GM21723 (cell line): ENCODE data around the gene COL7A1.

ENCODE experiments used
- ATAC-seq: cut with Tn5 transposase; IDR thresholded peaks from one replicate; pipeline ENCODE4 v1.9.1; 2021; ENCODE audit warnings: mild to moderate bottlenecking, moderate library complexity; ENCODE audit not compliant: unreplicated experiment

The COL7A1 gene

GRCh38 chr3:48592519-48593087 is 2.5 kb downstream of the COL7A1 start:
- no peak for ATAC-seq

DNA sequence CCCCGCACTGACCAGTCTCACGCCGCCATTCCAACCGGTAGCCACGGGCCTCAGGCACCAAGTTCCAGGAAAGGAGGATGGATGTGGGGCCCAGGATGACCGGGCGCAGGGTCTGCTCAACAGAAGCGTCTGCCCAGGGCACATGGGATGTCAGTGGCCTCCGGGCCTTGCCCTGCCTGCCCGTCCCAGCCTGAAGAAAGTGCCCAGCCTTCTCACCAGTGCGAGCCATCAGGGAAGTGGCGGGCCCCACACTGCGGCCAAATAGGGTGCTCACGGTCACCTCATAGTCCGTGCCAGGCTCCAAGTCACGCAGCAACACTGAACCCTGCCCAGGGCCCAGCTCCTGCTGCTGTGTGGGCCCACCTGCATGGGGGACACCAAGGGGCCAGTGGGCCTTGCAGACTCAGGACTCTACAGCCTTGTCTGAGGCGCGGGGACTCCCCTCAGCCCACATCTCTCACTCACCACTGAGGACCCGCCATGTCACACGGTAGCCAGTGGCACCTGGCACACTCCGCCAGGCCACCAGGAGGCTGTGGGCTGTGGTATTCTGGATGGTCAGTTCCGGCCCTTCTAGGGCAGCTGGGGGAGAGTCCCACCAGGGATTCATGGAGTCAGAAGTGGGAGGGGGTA is 3.1 kb downstream of the COL7A1 start:
- ATAC-seq: no peak

DNA sequence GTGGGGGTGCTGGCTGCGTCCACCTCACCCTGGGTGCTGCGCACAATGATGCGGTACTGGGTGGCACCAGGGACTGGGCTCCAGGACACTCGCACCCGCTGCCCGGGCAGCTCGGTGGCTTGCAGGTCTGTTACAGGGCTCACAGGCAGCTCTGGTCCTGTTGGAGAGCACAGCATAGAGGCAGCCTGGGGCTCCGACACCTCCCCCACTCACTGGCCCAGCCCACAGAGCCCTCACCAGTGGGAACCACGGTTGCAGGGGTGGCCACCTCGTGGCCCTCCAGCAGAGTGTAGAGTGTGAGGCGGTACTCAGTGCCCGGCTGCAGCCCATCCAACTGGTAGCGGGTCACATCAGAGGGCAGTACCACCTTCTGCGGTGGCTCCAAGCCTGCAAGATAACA is 3.7 kb downstream of the COL7A1 start:
- no peak for ATAC-seq

GRCh38 chr3:48588230-48588629 is 6.9 kb downstream of the COL7A1 start:
- no peak for ATAC-seq

DNA sequence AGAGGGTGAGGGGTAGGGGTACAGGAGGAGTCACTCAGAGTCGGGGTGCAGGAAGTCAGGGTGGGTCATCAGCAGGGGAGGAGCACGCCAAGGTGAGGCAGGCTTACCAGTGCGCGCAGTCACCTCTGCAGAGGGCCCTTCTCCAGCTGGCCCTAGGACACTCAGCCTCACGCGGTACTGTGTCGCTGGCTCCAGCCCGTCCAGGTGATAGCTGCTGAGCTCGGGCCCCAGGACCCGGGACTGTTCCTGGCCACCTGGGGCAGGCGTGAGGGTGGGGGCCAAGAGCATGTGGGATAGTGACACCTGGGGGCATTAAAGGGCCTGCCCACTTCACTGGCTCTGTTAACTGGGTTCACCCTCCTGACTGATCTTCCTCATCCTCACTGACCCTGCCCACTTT is 7.4 kb downstream of the COL7A1 start:
- no peak for ATAC-seq

- ATAC-seq: no peak
Observed at GRCh38 chr3:48585411-48585810, 9.7 kb downstream of the COL7A1 start.

DNA sequence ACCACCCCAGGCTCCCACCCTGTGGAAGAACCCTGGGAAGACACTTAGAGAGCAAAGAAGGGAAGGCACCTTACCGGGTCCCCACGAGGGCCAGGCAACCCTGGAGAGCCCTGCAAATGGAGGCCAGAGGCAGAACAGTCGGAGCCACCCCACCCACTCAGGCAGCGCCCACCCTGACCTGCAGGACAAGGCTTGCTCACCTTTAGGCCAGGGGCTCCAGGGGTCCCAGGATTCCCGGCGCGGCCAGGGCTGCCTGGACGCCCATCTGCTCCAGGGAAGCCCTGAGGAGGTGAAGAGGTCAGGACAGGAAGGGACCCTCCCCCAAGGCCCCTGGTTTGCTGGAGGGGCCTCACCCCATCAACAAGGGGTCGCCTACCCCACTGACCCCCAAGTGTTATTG is 10.3 kb downstream of the COL7A1 start:
- no peak for ATAC-seq

DNA sequence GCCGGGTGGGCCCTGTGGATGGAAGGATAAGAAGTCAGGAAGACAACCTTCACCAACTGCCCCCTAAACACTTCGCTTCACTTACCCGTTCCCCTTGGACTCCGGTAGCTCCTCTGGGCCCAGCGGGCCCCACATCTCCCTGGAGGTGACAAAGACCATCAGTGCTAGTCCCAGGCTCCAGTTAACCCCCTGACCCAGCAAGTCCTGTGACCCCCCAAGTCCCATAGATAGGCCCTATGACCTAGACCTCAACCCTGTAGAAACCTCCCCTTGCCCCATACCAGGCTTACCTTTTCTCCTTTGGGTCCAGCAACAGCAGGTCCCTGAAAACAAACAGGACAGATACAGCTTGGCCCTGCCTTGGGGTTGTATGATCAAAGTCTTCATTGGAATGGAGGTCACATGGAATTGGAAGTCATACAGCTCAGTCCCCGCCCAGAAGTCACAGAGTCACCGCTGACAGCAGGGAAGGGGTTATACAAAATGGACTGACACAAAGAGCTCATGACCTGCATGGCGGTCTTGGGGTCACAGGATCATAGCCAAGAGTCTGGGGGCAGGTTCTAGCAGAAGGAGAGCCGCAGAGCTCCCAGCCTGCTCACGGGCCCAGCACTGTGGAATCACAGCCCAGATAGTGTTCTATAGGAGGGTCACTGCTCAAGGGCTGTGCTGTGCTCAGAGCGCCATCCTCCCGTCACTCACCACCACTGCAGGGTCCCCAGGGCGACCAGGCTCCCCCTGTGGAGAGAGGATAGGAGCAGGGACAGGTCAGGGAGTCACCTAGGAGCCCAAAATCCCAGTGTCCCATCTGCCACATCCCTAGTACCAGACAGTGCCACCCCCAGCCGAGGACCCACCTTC is 13.3 kb downstream of the COL7A1 start:
- no peak for ATAC-seq

GRCh38 chr3:48576647-48577046 is 18.5 kb downstream of the COL7A1 start:
- no peak for ATAC-seq

DNA sequence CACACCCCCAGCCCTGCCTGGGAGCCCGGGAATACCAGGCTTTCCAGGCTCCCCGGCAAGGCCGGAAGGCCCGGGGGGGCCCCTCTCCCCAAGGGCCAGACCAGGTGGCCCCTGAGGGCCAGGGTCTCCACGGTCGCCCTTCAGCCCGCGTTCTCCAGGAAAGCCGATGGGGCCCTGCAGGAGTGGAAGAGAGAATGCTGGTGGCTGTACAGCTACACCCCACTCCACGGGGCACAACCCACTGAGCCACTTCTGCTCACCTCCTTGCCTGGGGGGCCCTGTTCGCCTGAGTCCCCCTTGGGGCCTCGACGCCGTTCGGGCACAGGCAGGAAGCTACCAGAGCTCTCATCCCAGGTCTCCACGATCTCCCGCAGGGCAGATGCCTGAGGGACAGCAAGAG is 19.8 kb downstream of the COL7A1 start:
- ATAC-seq: no peak

GRCh38 chr3:48573973-48574585 is 21.1 kb downstream of the COL7A1 start:
- ATAC-seq: no peak

- ATAC-seq: no peak
Observed at GRCh38 chr3:48572517-48572916, 22.6 kb downstream of the COL7A1 start.

GRCh38 chr3:48571938-48572337 is 23.2 kb downstream of the COL7A1 start:
- no peak for ATAC-seq

DNA sequence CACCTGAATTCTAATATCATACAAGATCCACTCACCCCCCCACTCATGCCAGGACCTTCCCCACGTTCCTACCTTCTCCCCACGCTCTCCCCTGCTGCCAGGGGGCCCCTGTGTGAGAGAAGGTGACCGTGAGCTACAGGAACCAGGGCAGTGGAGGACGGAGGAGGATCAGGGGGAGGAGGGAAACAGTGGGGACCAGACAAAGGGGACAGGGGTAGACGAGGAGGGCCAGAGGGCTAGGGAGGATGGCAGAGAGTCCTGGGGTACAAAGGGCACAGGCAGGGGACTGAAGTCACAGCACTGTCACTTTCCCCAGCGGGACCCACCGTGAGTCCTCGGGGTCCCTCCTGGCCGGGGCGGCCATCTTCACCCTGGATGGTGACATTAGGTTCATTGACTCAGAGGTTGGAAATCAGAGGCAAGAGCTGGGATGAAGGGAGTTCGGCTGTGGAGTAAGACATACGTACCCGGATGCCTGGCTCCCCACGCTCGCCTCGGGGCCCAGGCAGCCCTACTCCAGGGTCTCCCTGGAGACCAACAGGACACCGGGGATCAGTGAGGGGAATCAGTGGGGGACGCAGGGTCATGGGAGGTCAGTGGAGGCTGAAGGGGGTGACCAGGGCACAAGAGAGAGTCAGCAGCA is 25.2 kb downstream of the COL7A1 start:
- ATAC-seq: no peak

DNA sequence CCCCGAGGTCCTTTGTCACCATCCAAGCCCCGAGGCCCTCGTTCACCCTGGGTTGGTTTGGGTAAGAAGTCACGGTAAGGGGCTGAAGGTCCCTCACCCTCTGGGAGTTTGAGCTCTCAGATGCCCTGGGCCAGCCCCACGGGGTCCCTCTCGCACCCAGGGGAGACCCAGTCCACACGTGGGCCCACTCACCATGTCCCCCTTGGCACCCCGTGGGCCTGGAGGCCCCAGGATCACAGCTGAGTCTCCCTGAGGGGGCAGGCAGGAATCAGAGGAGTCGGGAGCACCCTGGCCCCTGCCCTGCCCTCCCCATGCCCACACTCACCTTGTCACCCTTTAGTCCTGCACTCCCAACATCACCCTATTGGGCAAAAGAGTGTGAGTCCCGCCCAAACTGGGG is 25.7 kb downstream of the COL7A1 start:
- no peak for ATAC-seq

GRCh38 chr3:48568476-48568875 is 26.7 kb downstream of the COL7A1 start:
- ATAC-seq: no peak

- ATAC-seq: no peak
Observed at GRCh38 chr3:48567500-48567899, 27.6 kb downstream of the COL7A1 start.

- ATAC-seq: no peak
Observed at GRCh38 chr3:48567090-48567489, 28.0 kb downstream of the COL7A1 start.

- ATAC-seq: no peak
Observed at GRCh38 chr3:48566401-48566760, 28.7 kb downstream of the COL7A1 start.

DNA sequence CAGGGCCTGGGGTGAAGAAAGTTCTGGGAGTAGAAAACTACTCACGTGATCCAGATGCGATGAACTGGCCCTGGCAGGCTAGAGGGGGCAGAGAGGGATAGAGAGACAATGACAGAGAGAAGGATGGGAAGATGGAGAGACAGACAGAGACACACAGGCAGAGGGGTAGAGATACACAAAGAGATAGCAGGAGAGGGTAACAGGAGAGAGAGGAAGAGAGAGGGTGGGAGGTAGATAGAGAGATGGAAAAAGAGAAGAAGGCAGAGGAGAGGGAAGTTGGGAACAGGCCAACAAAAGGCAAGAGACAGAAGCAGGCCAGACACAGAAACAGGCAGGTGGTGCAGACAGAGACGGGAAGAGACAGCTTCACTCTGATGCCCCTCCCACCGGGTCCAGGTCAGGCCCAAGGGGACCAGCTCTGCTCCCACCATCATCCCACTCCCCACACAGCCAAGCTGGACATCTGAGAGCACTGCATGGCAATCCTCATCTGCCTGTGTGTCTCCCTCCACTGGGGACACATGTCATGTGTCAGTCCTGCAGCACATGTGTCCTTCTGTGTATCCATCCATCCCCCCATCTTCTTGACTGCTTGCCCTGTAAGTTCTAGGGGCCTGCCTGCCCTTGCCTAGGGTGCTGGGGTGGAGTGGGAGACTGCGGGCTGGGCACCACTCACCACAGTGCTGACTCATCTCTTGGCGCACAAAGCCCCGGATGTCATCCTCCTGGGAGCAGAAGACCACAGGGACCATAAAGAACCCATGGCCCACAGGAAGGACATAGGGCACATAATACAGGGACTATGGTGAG is 29.3 kb downstream of the COL7A1 start:
- ATAC-seq: no peak

GRCh38 chr3:48565186-48565585 is 29.9 kb downstream of the COL7A1 start:
- no peak for ATAC-seq
